Ishikawa (cell line): ENCODE measurements around the gene C3orf52.

Source experiments
- CEBPB ChIP-seq: IDR thresholded peaks from 2 replicates; pipeline ENCODE4 v1.6.1; 2012
- CREB1 ChIP-seq: IDR thresholded peaks from 2 replicates; pipeline ENCODE4 v1.6.1; 2012; ENCODE audit warnings: low read depth
- EGR1 ChIP-seq: IDR thresholded peaks from 2 replicates; pipeline ENCODE4 v1.6.1; 2012
- EP300 ChIP-seq: IDR thresholded peaks from 2 replicates; pipeline ENCODE4 v1.6.1; 2012; ENCODE audit warnings: borderline replicate concordance
- NFIC ChIP-seq: IDR thresholded peaks from 2 replicates; pipeline ENCODE4 v1.6.1; 2012
- RAD21 ChIP-seq: IDR thresholded peaks from 2 replicates; pipeline ENCODE4 v1.6.1; 2012; ENCODE audit warnings: low read depth
- REST ChIP-seq: IDR thresholded peaks from 2 replicates; pipeline ENCODE4 v1.6.1; 2012; ENCODE audit warnings: low read depth, mild to moderate bottlenecking
- TAF1 ChIP-seq: IDR thresholded peaks from 2 replicates; pipeline ENCODE4 v1.6.1; 2012; ENCODE audit warnings: low read depth, mild to moderate bottlenecking
- TCF12 ChIP-seq: IDR thresholded peaks from 2 replicates; pipeline ENCODE4 v1.6.1; 2012; ENCODE audit warnings: low read depth
- TEAD4 ChIP-seq: IDR thresholded peaks from 2 replicates; pipeline ENCODE4 v1.6.1; 2012
- USF1 ChIP-seq: IDR thresholded peaks from 2 replicates; pipeline ENCODE4 v1.6.1; 2012
- YY1 ChIP-seq: IDR thresholded peaks from 2 replicates; pipeline ENCODE4 v1.6.1; 2012; ENCODE audit warnings: low read depth
- TF ChIP-seq, protein P1 (sequence below): IDR thresholded peaks from 2 replicates; pipeline ENCODE4 v1.6.1; 2012

DNA sequence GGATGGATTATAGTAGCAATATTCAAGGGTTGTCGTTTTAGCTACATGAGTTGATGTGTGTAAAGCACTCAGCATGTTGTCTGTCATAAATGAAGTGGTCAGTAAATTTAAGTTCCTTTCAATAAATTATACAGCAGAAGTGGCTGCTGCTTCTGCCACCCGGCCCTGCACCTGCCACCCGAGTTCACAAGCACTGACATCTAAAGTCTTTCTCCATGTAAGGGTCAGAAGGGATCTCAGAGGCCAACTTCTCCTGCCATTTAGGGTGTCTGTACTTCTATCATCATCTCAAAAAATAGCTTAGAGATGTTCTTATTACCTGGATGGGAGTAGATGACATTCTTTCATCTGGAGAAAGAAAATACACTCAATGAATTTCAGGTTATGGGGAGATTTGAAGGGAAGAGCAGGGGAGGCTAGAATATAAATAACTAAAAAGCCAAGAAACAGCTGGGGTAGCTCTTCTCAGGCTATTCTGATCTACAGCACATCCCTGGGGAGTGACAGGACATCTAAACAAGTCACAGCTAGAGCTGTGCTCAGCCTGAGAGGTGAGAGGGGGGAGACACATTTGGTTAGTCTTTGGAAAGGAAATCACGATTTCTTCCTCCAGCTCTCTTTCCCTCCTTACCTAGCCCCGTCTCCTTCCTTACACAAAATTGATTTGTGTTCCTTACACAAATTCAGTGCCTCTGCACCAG lies 38.9 kb downstream of the C3orf52 start:
- TF ChIP-seq TAF1: no peak
- TF ChIP-seq EP300: no peak
- TF ChIP-seq, protein P1, sequence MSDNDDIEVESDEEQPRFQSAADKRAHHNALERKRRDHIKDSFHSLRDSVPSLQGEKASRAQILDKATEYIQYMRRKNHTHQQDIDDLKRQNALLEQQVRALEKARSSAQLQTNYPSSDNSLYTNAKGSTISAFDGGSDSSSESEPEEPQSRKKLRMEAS: no peak
- no peak for TF ChIP-seq NFIC
- TF ChIP-seq RAD21: no peak
- no peak for TF ChIP-seq TEAD4
- no peak for TF ChIP-seq YY1
- no peak for TF ChIP-seq CEBPB
- no peak for TF ChIP-seq TCF12
- no peak for TF ChIP-seq REST
- no peak for TF ChIP-seq USF1
- TF ChIP-seq EGR1: no peak
- no peak for TF ChIP-seq CREB1
